ENCODE measurements around the gene TMEM175.

The TMEM175 gene

GRCh38 chr4:958696-959337, 26.6 kb downstream of the TMEM175 start:
- no peak for DNase-seq (ENCODE audit: low read depth in 3 of 3)

GRCh38 chr4:959338-960139, 27.3 kb downstream of the TMEM175 start:
- no peak for DNase-seq (ENCODE audit: low read depth in 3 of 3)

- no peak for DNase-seq (ENCODE audit: low read depth in 3 of 3)
These were observed 27.9 kb downstream of the TMEM175 start for GRCh38 chr4:960140-960635.

- no peak for DNase-seq (ENCODE audit: low read depth in 3 of 3)
These were observed 28.5 kb downstream of the TMEM175 start for GRCh38 chr4:960636-961350.

- no peak for DNase-seq (ENCODE audit: low read depth in 3 of 3)
These were observed 29.3 kb downstream of the TMEM175 start for GRCh38 chr4:961351-962230.

GRCh38 chr4:962231-963208, 30.3 kb downstream of the TMEM175 start:
- no peak for DNase-seq (ENCODE audit: low read depth in 3 of 3)

GRCh38 chr4:963276-964225, 31.3 kb downstream of the TMEM175 start:
- DNase-seq (ENCODE audit: low read depth in 3 of 3), result no peak

GRCh38 chr4:964346-965025, 32.2 kb downstream of the TMEM175 start:
- no peak for DNase-seq (ENCODE audit: low read depth in 3 of 3)

GRCh38 chr4:965048-965765, 32.9 kb downstream of the TMEM175 start:
- no peak for DNase-seq (ENCODE audit: low read depth in 3 of 3)

GRCh38 chr4:965766-966134, 33.5 kb downstream of the TMEM175 start:
- DNase-seq (ENCODE audit: low read depth in 3 of 3), result no peak

GRCh38 chr4:966266-967112, 34.2 kb downstream of the TMEM175 start:
- DNase-seq (ENCODE audit: low read depth in 3 of 3), result no peak

GRCh38 chr4:967113-968104, 35.1 kb downstream of the TMEM175 start:
- no peak for DNase-seq (ENCODE audit: low read depth in 3 of 3)

- DNase-seq (ENCODE audit: low read depth in 3 of 3), result no peak
These were observed 36.0 kb downstream of the TMEM175 start for GRCh38 chr4:968221-968620.

- DNase-seq (ENCODE audit: low read depth in 3 of 3), result no peak
These were observed 36.5 kb downstream of the TMEM175 start for GRCh38 chr4:968621-969394.
